GM18870 (cell line): Measurements from ENCODE around the gene ABCC2.
"Not testable (repeated sequence)": the region's sequence is repeated elsewhere in the genome, so short reads cannot be mapped to it uniquely, and the experiment has no call there.

ENCODE experiments used
- ATAC-seq: cut with Tn5 transposase; IDR thresholded peaks from one replicate; pipeline ENCODE4 v1.9.1; 2021; ENCODE audit warnings: moderate library complexity; ENCODE audit not compliant: unreplicated experiment

The ABCC2 gene

GRCh38 chr10:99807786-99808185 is 25.3 kb downstream of the ABCC2 start:
- ATAC-seq, result no peak

DNA sequence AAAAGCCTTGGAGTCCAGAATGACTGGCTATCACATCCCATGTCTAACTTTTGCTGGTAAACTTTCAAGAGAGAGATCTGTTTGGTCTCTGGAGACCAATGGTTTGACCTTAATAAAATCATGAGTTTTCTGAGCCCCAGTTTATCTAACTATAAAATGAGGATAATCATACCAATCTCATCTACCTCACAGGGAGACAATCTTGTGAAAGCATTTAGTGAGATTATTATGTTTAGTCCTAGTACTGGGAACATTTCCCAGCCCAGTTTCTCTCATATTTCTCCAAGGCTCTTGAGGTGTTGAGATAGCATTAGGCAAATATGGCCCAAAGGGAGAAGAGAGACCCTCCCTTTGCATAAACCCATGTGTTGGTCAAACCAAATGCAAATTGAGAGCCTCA is 25.8 kb downstream of the ABCC2 start:
- no peak for ATAC-seq

- no peak for ATAC-seq
Observed at GRCh38 chr10:99809481-99809880, 27.0 kb downstream of the ABCC2 start.

- ATAC-seq, result no peak
Observed at GRCh38 chr10:99809931-99810615, 27.6 kb downstream of the ABCC2 start.

DNA sequence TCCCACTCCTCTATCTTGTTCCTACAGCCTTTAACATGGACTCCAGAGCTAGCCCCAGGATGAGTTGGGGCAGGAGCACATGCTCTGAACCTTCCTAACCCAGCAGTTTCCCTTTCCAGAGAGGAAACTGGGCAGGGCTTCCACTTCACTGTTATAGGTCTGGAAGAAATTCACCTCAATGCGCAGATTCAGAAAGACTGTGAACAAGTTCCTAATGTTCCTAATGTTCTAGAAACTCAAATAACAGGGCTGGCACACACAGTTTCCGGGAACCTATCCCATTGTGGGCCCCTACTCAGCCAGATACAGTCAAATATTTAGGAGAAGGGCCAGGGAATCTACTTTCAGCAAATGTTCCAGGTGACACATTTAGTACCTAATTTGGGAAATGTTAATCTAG is 29.7 kb downstream of the ABCC2 start:
- ATAC-seq, result no peak

GRCh38 chr10:99814143-99814542 is 31.7 kb downstream of the ABCC2 start:
- no peak for ATAC-seq

GRCh38 chr10:99815621-99816020 is 33.2 kb downstream of the ABCC2 start:
- no peak for ATAC-seq

GRCh38 chr10:99827936-99828335 is 45.5 kb downstream of the ABCC2 start:
- ATAC-seq, result no peak

- ATAC-seq, result no peak
Observed at GRCh38 chr10:99828464-99828863, 46.0 kb downstream of the ABCC2 start.

DNA sequence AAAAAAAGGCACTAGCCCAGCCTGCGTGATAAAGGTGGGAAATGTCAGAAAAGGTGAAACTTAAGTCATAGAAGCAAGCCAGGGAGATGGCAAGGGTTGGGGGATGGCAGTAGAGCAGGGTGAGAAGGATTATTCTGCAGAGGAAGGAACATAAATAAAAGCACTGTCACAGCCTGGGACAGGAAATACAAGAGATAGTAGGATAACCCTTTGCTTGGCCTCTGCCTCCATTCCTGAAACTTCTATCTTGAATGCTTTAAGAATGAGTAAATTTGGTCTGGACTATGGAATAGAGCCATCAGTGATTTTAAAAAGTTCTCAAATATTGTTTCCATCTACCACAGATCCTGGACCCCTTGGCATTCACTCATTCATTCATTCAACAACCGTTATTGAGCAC is 50.0 kb downstream of the ABCC2 start:
- ATAC-seq, result no peak

GRCh38 chr10:99834410-99834809 is 52.0 kb downstream of the ABCC2 start:
- no peak for ATAC-seq

DNA sequence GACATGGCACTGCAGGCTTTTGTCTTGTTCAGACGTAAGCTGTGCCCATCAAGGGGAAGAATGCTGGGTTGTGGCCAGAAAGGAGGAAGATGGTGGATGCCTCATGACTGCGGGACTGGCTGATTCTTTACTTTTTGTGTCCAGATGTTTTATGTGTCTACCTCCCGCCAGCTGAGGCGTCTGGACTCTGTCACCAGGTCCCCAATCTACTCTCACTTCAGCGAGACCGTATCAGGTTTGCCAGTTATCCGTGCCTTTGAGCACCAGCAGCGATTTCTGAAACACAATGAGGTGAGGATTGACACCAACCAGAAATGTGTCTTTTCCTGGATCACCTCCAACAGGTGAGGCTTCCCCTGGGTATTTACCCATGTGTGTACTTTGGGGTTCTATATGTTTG is 53.5 kb downstream of the ABCC2 start:
- ATAC-seq, result no peak

- no peak for ATAC-seq
Observed at GRCh38 chr10:99836711-99837110, 54.3 kb downstream of the ABCC2 start.

DNA sequence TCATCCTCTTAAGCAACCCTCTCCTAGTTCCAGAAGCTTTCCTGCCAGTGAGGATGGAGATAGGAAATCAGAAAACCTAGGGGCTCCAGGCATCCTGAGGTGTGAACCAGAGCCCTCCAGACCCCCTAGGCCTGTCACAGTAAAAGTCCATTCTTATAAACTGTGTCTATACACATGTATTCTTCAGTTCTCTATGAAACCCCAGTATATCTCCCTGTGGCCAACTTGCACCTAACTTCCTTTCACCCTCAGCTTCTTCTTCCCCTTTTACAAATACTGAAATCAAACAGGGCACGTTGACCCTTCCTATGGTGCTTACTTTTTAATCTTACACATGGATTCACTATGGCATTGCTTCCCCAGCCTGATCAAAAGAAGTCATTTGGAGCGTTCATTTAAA is 58.4 kb downstream of the ABCC2 start:
- not testable (repeated sequence) for ATAC-seq

GRCh38 chr10:99841746-99842145 is 59.3 kb downstream of the ABCC2 start:
- no peak for ATAC-seq

DNA sequence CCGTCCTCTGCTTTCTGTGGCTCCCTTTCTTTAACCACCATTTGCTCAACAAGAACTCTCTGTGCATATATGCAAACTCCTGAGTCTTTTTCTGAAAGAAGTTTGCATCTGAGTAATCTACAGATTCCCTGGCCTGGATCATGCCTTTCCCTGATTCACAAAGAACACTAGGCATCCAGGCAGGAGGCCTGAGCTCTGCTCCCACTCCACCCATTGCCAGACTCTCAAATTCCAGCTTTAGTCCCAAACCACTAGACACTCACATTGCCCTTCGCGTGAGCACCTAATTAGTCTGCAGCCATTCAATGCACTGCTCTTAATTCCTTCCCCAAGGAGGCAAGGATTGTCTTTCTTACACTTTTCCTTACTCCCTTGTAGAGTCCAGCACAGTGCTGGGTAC is 60.9 kb downstream of the ABCC2 start:
- ATAC-seq, result no peak

- ATAC-seq, result no peak
Observed at GRCh38 chr10:99844433-99844955, 62.1 kb downstream of the ABCC2 start.

DNA sequence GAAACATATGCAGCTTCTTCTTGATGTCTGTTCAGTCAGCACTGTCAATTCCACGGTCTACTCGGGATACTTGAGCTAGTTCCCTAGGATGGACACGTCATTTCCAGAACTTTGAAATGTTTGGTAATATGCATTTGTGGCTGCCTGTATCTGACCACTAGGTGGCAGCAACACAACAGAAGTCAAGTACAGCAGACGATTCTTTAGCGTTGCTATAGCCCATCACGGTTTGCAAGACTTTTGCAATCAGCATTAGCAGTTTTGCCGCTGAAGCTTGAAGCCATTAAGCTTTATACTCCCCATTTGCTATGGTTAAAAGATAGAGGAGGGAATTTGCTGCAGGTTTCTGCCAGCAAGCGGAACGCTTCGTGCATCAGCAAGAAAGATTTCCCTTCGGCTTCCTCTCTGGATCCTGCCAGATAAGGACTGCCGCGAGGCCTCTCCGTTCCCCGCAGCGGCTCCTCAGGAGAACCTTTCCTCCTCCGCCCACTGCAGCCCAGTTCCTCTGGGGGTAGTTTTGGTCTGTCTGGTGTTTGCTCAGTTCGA is 63.5 kb downstream of the ABCC2 start:
- no peak for ATAC-seq

DNA sequence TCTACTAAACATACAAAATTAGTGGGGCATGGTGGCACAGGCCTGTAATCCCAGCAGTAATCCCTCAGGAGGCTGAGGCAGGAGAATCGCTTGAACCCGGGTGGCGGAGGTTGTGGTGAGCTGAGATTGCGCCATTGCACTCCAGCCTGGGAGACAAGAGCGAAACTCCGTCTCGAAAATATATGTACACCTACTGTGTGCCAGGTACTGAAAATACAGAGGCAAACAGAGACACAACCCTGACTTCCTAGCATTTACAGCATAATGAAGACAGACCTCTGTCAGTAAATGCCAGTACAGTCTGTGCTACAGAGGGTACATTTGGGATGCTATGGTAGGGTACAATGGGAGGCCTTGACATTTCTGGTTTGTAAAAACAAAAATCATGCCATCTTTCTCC is 66.6 kb downstream of the ABCC2 start:
- ATAC-seq, result no peak

DNA sequence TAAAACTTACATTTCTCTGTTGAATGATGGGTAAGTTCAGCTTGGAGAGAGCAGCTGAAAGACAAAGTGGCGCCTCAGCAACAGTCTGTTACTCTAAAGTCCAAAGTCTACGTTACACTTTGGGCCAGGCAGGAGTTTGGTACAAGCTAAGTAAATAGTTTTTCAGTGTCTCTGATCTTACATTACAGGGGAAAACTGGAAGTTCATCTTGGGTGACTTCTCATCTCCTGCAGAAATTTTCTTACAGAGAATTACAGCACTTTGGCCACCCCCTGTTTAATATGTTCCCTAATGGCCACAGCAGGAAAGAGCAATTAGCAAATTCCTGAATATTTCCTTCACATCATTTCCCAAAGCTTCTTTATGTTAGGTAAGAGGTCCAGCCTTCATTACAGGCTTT is 67.1 kb downstream of the ABCC2 start:
- no peak for ATAC-seq

- ATAC-seq, result no peak
Observed at GRCh38 chr10:99850021-99850766, 67.8 kb downstream of the ABCC2 start.

- ATAC-seq, result no peak
Observed at GRCh38 chr10:99850767-99851340, 68.4 kb downstream of the ABCC2 start.
